GM19397 (cell line): ENCODE data around the gene PREX1.

Experiments
- ATAC-seq: cut with Tn5 transposase; IDR thresholded peaks from one replicate; pipeline ENCODE4 v1.9.1; 2021; ENCODE audit warnings: mild to moderate bottlenecking, moderate library complexity; ENCODE audit not compliant: unreplicated experiment

PREX1 gene

DNA sequence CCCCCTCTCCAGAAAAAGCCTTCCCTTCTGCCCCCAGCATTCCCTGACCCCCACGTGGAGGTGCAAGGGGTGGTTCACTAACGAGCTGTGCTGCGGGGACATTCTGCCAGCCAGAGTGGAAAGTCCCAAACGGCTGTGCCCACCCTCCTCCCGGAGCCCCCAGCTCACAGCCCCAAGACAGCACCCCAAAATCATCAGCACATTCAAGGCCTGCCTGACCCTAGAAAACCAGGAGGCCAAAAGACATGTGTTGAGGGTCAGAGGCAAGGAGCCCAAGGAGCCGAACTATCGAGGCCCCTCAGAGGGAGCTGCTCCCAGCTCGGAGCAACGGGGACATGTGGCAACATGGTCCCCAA, 197.9 kb downstream of the PREX1 start:
- ATAC-seq, result no peak

DNA sequence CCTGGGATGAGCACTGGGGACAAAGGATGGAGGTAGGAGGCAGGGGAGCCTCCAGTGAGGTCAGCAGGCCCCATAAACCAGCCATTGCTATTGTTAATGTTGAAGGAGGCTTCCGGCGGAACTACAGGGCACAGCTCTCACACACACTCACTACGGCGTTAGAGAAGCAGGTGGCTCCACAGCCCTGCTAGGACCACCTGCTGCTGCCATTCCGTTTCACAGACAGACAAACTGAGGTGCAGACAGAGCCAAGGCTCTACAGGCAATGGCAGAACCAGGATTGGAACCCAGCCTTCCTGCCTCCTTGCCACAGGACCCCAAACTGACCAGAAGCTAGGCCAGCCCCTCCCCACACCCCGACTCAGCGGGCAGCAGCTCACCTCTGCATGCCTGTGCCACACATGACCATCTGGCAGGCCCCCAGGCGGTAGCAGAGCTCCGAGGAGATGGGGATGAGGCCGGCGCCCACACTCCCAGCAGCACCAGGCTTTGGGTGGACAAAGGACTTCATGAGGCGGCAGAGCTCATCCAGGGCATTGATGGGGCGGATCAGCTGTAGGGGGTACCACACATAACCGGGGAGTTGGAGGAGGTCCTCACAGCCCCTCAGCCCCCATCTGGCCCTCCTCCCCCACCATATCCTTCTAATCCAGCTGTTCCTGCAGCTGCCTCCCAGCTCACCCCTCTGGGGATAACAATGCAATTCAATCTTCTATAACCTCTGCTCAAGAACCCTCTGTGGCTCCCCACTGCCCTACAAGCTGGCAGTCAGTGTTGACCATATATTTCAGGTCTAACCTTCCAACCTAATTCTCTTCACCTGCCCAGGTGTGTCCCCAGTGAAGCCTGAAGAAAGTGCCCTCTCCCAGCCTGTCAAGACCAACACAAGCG, 198.5 kb downstream of the PREX1 start:
- ATAC-seq, result no peak

DNA sequence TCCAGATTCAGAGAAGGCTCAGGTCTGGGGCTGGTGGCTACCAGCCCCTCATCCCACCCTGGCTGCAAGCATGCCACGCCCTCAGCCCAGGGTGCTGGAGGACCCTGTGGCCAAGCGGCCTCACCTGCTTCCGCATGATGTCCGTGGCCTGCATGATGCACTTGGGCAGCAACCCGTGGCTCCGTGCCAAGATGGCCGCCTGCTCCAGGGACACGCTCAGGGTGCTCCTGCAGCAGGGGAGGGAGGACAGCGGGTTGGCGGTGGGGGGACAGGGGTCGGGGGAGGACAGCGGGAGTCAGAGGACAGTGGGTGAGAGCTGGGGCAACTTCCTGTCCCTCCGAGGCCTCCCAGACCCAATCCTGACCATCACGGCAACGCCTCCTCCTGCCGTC, 200.1 kb downstream of the PREX1 start:
- ATAC-seq, result no peak

DNA sequence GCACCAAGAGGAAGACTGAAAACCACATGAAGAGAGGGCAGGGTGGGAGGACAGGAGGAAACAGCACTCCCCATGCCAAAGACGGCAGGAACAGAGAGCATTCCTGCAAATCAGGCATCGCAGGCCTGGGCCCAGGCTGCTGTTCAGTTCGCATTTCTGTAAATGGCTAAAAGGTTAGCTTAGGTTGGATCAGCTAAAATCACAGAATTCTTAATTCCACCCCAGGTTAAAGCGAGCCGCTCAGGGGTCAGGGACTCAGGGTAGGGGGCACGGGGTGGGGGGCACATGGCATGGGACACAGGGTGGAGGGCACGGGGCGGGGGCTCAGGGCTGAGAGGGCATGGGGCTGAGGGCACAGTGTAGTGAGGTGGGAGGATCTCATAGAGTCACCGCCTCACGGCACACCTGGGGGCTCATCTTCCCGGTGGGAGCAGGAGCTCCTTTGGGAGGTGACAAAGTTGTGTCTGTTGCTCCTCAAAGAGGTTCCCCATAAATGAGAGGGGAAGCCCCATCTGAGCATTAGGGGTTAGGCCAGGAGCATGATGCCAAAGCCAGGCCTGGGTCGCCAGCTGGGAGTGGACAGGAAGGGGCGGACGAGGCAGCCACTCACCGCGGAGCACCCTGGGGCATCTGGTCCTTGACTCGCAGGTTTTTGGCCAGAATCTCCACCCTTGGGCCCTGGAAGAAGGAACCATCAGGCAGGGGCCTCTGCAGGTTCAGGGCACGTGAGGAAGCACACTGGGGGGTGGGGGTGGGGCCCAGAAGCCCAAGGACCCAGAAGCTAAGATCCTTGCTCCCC, 200.7 kb downstream of the PREX1 start:
- ATAC-seq, result no peak

DNA sequence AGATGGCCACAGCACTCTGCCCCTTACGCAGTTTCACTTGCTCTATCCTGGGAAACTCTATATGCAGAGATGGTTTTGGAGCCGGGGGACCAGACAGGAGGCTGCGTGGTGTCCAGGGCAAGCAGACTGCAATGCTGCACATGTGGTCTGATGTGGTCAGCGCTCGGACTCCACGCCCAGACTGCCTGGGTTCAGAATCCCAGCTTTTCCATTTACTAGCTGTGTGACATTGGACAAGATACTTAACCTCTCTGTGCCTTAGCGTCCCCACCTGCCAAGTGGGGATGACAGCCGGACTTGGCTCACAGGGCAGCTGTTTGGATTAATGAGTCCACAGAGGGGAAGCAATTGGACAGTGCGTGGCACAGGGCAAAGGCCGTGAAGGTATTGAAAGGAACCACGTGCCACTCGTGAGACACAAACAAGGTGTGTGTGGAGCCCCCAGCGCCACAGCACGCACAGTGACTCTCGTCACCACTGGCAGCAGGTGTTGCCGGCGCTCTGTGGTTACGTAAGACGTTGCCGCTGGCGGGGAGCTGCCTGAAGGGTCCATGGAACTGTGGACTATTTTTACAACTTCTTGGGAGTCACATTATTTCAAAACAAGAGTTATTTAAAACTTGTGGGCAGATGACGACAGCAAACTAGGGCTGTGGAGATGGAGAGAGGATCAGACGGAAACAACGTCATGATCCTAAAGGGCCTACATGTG, 201.4 kb downstream of the PREX1 start:
- no peak for ATAC-seq

DNA sequence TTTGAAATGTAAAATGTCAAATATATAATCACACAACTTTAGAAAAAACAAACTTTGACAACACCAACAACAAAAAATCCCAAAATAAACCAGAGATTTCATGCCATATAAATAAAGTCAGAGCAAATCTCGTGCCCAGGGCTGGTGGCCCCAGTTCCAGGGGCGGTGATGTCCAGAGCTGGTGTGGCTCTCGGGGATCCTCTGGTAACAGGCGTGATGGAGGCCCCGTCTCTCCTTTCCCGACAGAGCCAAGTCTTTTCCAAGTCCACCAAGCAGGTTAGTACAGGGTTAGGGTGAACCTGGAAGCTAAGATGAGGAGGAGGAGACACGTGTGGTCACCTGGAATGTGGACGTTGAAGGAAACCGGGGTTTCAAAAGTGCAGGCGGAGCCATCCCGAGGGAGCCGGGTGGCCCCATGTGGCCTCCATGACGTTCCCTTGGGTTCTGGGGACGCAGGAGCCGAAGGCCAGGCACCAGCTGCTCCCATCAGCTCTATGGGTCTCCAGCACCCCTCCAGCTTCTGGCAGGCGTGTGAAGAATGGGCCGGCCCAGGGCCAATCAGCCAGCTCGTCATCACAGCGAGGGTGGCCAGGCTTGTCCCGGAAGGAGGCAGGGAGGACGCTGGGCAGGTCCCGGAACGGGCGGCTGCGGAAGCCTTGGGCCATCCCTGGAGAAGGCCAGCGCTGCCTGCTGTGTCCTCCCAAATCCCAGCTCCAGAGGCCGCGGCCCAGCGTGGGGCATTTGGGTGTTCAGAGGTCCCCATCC, 202.5 kb downstream of the PREX1 start:
- no peak for ATAC-seq

DNA sequence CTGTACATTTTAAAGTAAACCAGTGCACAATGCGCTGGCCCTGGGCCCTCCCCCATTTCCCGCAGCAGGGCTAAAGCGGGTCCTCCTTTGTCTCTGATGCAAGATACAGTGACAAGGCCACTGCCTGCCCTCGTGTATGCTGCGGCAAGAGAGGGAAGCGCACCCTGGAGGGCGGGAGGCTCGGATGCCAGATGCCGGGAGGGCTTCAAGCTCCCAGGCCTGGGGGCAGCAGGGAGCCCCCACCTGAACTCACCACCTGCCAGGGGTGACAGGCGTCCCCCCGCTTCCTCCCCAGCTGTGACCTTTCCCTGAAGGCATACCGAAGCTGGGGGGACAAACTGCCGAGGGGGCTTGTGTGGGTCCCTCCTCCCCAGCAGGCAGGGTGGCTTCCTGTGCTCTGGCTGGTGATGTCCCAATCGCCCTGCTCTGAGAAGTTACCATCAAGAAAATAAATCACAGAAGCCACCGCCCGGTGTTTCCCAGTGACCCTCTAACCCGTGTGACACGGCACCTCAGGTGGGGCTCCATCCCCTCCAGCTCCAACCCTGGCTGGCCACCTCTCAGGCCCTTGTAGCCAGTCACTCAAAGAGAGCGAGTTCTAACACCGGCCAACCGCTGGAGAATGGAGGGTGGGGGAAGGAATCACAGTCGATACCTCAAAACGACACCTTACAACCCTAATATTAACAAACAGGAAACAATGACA, 203.3 kb downstream of the PREX1 start:
- no peak for ATAC-seq

DNA sequence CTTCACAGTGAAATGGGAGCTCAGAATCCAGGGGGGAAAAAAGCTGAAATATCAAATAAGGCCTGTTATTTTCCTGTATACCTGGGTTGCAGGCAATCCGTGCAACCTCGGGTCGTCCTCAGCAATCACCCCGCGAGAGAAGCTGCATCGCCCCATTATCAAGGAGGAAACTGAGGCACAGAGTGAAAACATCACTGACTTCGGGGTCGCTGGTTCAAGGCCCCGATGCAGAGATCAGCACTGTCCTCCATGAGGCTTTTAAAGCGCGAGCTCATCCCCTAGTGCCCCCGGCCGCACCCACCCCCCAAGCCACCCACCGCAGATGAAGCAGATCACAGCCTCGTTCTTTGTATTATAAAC, 203.9 kb downstream of the PREX1 start:
- no peak for ATAC-seq

DNA sequence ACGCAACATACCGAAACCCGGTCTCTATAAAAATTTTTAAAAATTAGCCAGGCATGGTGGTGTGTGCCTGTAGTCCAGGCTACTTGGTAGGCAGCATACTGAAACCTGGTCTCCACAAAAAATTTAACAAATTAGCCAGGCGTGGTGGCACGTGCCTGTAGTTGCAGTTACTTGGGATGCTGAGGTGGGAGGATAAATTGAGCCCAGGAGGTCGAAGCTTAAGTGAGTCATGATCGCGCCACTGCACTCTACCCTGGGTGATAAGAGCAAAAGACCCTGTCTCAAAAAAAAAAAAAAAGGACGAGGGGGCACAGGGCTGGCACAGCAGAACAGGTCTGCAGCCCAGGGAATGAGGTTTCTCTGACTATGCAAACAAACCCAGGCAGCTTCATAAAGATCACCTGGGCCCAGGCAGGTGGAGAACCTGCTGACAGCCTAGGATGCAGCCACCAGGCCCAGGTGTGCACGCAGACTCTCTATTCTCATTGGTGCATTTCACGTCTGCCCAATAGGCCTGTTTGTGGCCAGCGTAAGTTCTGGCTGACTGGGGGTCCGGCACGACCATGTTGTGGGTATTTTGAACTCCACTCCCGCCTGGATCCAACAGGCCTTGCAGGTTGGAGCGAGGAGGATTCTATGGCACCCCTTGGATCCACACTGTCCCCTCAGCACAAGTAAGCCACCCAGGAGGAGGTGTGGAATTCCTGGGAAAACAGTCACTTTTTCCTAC, 204.5 kb downstream of the PREX1 start:
- ATAC-seq, result no peak

DNA sequence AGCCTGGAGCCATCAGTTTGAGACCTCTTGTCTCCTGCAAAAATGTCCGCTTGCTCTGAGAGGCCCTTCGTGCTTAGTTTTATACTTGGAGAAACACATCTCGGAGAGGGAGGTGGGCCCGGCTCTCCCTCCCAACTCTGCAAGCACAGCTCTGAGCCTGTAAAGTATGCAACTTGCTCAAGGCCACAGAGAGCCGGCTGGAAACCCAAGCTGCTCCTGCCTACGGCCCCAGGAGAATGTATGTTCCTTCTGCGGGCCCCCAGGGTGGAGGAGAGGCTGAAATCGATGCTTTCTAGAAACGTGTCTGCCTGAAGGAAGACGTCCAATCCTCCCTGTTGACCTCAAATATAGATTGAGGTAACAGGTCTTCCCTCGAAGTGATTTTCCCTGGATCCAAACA, 205.4 kb downstream of the PREX1 start:
- no peak for ATAC-seq

DNA sequence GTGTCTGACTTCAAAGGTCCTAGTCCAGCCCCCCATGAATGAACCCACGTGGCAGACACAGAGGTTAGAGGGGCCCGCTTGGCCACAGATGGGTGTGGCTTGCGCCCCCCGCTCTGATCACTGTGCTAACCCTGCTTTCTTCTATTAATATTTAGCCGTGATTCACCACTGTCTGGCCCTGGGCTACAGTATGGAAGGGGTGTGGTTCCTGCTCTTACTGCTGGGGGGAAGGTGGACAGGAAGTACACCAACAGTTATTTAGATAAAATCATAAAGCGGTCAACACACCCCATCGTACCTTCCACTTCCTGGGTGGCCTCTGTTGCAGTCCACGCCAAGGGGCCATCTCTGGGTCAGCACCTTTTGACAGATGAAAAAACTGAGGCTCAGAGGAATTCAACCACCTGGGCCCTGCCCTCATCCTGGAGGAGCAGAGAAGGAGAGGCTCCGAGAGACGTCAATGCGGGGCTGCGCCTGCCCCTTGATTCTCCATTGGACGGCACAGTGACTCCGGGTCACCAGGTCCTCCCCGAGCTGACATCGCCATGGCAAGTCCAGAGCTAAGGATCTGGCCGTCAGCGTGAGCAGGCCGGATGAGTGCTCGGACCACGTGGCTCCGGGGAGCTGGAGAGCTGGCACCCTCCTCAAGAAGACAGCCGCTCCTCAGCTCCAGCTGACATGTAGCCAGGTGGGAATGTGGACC, 206.3 kb downstream of the PREX1 start:
- ATAC-seq, result no peak

DNA sequence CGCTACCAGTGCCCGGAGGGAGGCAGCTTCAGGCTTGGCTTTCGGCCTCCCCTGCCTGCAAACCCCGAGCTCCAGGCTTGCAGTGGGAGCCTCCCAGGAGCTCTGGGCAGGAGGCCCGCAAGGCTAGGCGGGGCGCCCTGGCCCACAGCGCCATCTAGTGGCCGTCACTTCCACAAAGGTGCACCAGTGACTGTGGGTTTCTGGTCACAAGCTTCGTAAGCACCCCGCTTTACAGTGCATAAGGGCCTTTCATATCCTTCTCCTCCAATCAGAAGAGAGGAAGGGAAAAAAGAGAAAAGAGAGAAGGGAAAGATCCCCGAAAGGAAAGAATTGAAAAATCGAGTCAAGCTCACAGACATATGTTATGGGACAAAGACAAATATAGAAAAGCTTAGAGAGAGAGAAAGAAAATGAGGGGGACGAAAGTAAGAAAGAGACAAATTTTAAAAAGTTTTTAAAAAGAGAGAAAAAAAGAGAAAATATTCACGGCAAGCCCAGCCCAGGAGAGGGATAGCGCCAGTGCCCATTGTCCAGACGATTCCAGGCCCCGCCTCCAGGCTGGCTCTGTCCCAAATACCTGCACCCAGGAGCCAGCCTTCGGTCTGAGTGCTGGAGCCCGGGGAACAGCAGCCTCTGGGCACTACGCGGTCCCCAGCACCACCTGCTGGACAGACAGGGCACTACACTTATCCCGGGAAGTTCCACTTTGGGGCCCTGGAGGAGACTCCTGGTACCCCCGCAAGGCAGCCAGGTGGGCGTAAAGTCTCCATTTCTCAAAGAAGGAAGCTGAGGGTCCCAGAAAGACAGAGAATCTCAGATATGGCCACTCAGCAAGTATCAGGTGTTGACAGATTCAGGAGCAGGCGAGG, 207.1 kb downstream of the PREX1 start:
- no peak for ATAC-seq

DNA sequence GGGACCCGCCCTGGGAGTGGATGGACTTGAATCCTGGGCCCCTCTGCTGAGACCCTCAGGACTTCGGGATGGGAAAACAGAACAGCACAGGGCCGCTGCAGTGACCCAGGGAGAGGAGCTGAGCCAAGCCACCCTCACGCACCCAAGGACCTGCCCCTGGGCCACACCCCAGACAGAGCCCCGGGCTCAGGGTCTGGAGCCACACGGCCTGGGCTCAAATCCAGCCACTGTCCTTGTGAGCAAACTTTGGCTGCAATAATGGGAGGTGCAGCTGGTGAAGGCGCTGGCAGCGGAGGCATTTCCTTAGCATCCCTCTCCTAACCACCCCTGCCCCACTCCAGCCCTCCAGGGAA, 207.7 kb downstream of the PREX1 start:
- no peak for ATAC-seq

DNA sequence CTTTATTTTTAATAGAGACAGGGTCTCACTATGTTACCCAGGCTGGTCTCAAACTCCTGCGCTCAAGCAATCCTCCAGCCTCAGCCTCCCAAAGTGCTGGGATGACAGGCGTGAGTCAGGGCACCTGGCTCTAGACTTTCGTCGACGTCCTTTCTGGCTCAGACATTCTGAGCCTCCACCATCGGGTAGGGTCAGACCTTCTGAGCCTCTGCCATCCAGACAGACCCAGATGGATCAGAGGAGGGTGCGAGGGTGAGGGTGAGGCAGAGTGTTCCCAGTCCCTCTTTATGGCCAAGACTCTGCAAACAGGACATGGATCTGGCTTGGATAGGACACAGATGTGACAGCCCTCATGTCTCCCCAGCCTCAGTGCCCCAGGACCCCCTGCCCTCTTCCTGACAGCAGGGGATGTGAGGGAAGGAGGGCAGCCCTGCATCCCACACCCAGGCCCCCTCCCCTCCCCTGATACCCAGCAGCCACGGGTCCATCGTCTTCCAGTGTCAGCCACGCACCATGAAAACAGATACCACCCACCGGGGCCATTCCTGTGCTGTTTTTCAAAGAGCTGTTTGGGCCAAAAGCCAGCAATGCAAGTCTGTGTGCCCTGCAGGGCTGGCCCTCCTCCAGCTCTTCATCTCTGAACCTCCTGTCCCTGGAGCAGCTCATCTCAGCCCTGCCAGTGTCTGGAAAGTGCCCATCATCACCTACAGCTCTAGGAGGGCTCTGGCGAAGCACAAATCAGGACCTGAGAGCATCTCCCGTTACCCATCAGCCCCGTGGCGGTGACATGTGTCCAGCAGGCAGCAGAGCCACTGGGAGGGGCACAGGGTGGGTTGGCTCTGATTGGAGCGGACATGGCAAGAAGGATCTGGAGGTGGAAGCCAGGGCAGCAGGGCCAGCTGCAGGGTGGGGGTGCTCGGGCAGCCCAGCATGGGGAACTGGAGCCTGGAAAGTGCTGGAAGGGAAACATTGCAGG, 208.4 kb downstream of the PREX1 start:
- ATAC-seq, result no peak

DNA sequence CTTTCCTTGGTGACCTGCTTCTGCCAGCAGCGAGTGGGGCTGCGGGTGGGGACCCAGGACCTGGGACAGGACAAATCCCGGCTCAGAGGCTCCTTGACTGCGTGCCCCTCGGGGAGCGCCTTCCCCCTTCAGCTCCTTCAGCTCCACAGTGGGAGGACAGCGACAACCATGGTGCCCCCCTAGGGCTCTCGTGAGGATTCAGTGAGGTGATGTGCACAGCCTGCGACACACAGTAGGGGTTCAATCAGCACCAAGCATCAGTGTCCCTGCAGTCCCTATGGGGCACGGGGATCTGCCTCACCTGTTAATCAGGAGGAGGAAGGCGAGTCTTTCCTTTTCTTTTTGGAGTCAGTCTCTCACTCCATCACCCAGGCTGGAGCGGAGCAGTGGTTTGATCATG, 209.2 kb downstream of the PREX1 start:
- no peak for ATAC-seq

DNA sequence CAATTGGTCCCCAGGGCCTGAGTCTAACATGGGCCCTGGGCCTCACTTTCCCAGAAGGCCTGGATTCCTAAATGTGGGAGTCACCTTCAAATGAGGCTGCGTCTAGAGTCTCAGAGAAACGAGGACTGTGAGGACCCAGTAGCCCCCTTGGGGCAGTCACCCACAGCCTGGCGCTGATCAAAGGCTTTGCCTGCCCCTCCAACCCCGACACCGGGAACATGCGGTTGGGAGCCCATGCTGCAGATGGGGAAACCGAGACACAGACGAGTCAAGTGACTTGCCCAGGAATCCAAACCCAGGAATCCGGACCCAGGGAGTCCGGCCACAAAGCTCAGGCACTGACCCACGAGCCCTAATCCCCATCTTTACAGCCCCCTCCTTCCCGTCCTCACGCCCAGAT, 209.7 kb downstream of the PREX1 start:
- ATAC-seq, result no peak

DNA sequence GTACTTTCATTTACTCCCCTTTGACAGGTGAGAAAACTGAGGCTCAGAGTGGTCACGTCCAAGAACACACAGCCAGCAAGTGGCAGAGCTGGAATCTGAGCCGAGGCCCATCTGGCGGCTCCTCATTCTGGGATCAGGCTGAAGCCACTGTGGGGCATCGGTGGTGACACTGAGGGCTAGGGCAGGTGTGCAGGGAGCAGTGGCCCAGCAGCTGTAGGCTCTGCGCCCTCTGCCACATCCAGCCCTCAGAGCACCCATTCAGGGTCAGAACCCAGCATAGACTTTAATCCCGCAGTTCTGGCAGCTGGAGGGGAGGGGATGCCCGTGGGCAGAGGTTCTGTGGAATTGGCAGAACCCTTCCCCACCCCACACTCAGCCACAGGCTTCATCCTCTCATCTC, 210.3 kb downstream of the PREX1 start:
- no peak for ATAC-seq
